NCI-H187 treated with DMSO at 0.1 percent for 48 hours (cell line): ENCODE data around the gene DAP3.
"Not testable (repeated sequence)": the region's sequence is repeated elsewhere in the genome, so short reads cannot be mapped to it uniquely, and the experiment has no call there.

ENCODE experiments used
- DNase-seq: peaks from one replicate; lab custom pipeline; 2025; lab: John Stamatoyannopoulos, UW

Gene DAP3

GRCh38 chr1:155718524-155719115 lies 29.7 kb downstream of the DAP3 start:
- not testable (repeated sequence) for DNase-seq

DNA sequence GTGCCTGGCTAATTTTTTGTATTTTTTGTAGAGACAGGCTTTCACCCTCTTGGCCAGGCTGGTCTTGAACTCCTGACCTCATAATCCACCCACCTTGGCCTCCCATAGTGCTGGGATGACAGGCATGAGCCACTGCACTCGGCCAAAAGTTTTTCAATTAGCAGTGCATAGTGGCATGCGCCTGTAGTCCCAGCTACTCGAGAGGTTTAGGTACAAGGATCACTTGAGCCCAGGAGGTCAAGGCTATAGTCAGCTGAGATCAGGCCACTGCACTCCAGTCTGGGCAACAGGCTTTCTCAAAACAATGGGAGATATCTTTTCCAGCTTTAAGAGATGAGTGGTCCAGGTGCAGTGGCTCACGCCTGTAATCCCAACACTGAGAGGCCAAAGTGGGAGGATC lies 30.8 kb downstream of the DAP3 start:
- no peak for DNase-seq

GRCh38 chr1:155725142-155725541 lies 36.3 kb downstream of the DAP3 start:
- no peak for DNase-seq

GRCh38 chr1:155729031-155729898 lies 40.4 kb downstream of the DAP3 start:
- DNase-seq, result no peak

DNA sequence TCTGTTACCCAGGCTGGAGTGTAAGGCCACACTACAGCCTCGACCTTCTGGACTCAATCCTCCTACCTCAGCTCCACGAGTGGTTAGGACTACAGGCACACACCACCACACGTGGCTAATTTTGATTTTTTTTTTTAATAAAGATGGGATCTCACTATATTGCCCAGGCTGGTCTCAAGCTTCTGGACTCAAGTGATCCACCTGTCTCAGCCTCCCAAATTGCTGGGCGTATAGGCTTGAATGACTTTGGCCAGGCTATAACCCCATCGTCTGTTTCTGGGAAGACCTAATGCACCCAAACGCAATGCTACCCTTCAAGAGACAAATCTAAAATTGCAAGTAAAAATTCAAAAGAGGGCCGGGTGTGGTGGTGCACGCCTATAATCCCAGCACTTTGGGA lies 52.1 kb downstream of the DAP3 start:
- no peak for DNase-seq

DNA sequence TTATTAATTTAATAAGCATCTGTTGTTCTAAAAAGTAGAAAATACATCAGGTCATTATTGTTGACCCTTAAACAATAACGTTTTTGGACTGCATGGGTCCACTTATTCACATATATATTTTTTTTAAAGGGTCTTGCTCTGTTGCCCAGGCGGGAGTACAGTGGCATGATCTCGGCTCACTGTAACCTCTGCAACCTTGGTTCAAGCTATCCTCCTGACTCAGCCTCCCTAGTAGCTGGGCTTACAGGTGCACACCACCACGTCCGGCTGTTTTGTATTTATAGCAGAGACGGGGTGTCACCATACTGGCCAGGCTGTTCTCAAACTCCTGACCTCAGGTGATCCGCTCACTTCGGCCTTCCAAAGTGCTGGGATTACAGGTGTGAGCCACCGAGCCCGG lies 53.0 kb downstream of the DAP3 start:
- no peak for DNase-seq

DNA sequence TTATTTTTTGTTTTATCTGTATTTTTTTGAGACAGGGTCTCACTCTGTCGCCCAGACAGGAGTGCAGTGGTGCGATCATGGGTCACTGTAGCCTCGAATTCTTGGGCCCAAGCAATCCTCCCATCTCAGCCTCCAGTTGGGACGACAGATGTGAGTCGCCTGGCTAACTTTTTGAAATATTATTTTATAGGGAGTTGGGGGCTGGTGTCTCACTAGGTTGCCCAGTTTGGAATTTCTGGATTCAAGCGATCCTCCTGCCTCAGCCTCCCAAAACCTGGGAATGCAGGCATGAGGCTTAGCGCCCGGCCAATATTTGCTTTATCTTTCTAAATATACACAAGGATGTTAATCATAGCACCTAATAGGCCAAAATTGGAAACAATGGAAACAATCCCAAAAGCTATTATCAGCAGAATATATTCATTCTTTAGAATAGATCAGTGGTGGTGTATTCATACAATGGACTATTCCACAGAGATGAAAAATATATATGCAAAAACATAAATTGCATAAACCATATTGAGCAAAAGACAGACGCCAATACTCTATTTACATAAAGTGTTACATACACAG lies 55.9 kb downstream of the DAP3 start:
- DNase-seq, result no peak

GRCh38 chr1:155745284-155746228 lies 56.7 kb downstream of the DAP3 start:
- peak; percentile 94 for DNase-seq

GRCh38 chr1:155747586-155747985 lies 58.7 kb downstream of the DAP3 start:
- DNase-seq, result not testable (repeated sequence)

DNA sequence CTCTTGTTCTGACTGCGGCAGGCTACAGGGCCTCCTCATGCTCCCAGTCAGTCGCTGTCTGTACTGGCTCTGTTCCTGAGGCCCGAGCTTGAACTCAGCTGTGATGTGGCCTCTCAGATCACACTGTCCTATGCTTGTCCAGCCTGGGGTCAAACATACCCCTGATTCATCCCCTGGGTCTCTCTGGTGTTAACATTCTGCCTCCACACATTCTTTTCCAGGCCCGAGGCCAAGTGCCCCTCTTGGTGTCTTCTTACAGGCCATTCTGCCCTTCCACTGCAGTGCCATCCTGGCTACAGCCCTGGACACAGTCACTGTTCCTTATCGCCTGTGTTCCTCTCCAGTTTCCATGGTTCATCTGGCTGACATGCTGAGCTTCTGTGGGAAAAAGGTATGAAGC lies 59.2 kb downstream of the DAP3 start:
- DNase-seq, result not testable (repeated sequence)

GRCh38 chr1:155759017-155759416 lies 70.1 kb downstream of the DAP3 start:
- not testable (repeated sequence) for DNase-seq

- DNase-seq, result no peak
Observed at GRCh38 chr1:155759966-155760630, 71.2 kb downstream of the DAP3 start.

- DNase-seq, result no peak
Observed at GRCh38 chr1:155760751-155761475, 72.0 kb downstream of the DAP3 start.

GRCh38 chr1:155761736-155762405 lies 73.0 kb downstream of the DAP3 start:
- no peak for DNase-seq

DNA sequence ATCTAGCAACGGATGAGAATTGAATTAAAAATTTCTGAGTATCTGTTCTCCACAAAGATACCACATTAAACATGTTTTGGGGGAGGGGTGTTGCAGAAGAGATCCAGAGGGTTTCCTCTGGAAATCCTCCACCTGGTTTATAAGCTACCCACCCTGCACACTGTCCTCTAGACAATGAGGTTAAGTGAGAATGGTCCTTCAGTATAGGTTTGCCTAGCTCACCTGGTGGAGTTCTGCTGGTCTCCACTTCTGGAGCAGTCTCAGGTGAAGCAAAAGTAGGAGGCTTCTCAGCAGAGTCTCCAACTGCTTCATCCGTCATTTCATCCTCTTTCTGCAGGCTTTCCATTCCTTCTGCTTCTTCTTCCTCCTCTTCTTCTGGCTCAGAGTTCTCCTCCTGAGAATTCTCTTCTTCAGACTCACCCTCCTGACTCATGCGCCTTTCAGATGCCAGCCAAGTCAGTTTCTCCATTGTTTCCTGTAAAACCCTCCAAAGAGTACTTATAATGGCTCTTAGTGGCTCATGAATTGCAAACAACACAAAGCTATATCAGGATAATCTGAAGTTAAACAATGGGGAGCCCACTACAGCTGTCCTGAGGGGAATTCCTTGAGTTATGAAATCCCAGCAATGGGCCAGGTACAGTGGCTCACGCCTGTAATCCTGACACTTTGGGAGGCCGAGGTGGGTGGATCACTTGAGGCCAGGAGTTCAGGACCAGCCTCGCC lies 74.4 kb downstream of the DAP3 start:
- DNase-seq, result not testable (repeated sequence)

- DNase-seq, result not testable (repeated sequence)
Observed at GRCh38 chr1:155763989-155764388, 75.1 kb downstream of the DAP3 start.

DNA sequence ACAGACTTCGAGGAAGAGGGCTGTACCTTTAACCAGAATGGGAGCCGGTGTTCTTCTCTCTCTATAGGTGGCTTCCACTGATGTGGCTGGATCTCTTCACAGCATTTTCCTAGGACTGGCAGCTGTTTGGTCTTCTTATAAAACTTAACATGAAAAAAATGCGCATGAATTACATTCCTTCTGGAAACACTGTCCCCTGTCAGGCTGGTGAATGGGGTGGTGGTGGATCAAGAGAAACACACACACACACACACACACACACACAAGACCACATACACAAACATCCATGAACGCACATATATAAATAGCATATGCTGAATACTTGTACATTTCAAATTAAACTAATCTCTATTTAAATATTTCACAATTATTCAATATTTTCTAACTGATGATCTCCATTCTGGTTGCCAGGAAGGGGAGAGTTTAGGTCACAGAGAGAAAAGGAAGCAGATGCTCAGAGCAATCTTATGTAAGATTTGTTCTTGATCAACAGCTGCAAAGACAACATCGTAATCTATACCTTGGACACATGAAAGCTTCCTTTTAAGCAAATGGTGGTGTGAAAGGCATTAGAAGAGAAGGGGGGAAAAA lies 78.6 kb downstream of the DAP3 start:
- not testable (repeated sequence) for DNase-seq

DNA sequence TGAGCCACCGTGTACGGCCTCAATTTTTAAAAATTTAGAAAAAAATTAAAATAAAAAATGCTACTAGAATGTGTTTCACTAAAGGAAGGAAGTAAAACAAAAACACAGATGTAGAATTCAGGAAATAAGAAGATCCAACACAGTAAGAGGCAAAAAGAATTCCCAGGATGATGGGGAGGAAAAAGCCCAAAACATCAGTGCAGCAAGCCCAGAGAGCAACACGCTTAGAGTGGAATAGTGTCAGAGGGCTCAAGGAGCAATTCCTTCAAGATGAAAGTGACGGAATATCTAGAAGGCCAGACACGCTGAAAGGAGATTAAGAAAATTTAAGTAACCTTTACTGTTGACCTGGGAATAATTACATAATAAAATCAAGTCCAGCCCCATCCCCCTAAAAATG lies 80.4 kb downstream of the DAP3 start:
- DNase-seq, result no peak

GRCh38 chr1:155773221-155773620 lies 84.3 kb downstream of the DAP3 start:
- DNase-seq, result no peak
